Loucy (cell line): ENCODE results near the gene TRIM15.

Experiments
- H2AFZ ChIP-seq: fragments of 200-600 bp; sonication (generic); 2 replicates; pipeline ENCODE4 v1.6.0; 2016; ENCODE audit warnings: antibody characterized with exemption, mild to moderate bottlenecking, low read length, moderate library complexity
- H3F3A ChIP-seq: fragments of 200-600 bp; 2 replicates; pipeline ENCODE4 v1.6.0; 2016; ENCODE audit warnings: antibody characterized with exemption, low read depth, mild to moderate bottlenecking
- H3K27me3 ChIP-seq: fragments of 200-600 bp; sonication (generic); 2 replicates; pipeline ENCODE4 v1.6.1; 2014; ENCODE audit warnings: low read length, mild to moderate bottlenecking; ENCODE audit not compliant: insufficient read depth, poor library complexity, severe bottlenecking
- H3K36me3 ChIP-seq: fragments of 200-600 bp; sonication (generic); 2 replicates; pipeline ENCODE4 v1.6.1; 2016; ENCODE audit warnings: low read length; ENCODE audit not compliant: insufficient read depth
- H3K4me1 ChIP-seq: fragments of 200-600 bp; sonication (generic); 2 replicates; pipeline ENCODE4 v1.5.1; 2014; ENCODE audit warnings: low read length, mild to moderate bottlenecking; ENCODE audit not compliant: insufficient read depth, poor library complexity, severe bottlenecking
- H3K4me2 ChIP-seq: fragments of 200-600 bp; sonication (generic); 2 replicates; pipeline ENCODE4 v1.6.0; 2014; ENCODE audit warnings: antibody characterized with exemption, low read length, low read depth, mild to moderate bottlenecking; ENCODE audit not compliant: poor library complexity, severe bottlenecking
- H3K4me3 ChIP-seq: fragments of 200-600 bp; sonication (generic); 2 replicates; pipeline ENCODE4 v1.5.1; 2014; ENCODE audit warnings: low read length, mild to moderate bottlenecking, mixed read lengths; ENCODE audit not compliant: poor library complexity, severe bottlenecking
- H3K79me2 ChIP-seq: fragments of 200-600 bp; sonication (generic); 2 replicates; pipeline ENCODE4 v1.6.1; 2014; ENCODE audit warnings: low read length; ENCODE audit not compliant: insufficient read depth
- H3K9ac ChIP-seq: fragments of 200-600 bp; sonication (generic); 2 replicates; pipeline ENCODE4 v1.6.0; 2014; ENCODE audit warnings: mild to moderate bottlenecking, low read depth, low read length, moderate library complexity; ENCODE audit not compliant: poor library complexity, severe bottlenecking
- H3K9me2 ChIP-seq: fragments of 200-600 bp; sonication (generic); replicated peaks from 2 replicates; pipeline ENCODE4 v1.6.1; 2016; ENCODE audit warnings: low read depth, low read length, mixed read lengths
- H3K9me3 ChIP-seq: fragments of 200-600 bp; sonication (generic); 2 replicates; pipeline ENCODE4 v1.6.1; 2014; ENCODE audit warnings: mild to moderate bottlenecking, antibody characterized with exemption, low read length, low read depth; ENCODE audit not compliant: insufficient read depth
- H4K20me1 ChIP-seq: fragments of 200-600 bp; sonication (generic); 2 replicates; pipeline ENCODE4 v1.6.0; 2014; ENCODE audit warnings: antibody characterized with exemption, low read length, mild to moderate bottlenecking; ENCODE audit not compliant: insufficient read depth, poor library complexity, severe bottlenecking
- EZH2phosphoT487 ChIP-seq: fragments of 200-600 bp; IDR thresholded peaks from 2 replicates; pipeline ENCODE4 v1.6.1; 2018; ENCODE audit warnings: antibody characterized with exemption, mild to moderate bottlenecking, moderate library complexity, borderline replicate concordance
- TF ChIP-seq, protein P1 (sequence below): fragments of 200-600 bp; sonication (generic); conservative IDR thresholded peaks from 2 replicates; pipeline ENCODE4 v1.5.1; 2014; ENCODE audit warnings: mild to moderate bottlenecking, antibody characterized with exemption, low read length

The TRIM15 gene

DNA sequence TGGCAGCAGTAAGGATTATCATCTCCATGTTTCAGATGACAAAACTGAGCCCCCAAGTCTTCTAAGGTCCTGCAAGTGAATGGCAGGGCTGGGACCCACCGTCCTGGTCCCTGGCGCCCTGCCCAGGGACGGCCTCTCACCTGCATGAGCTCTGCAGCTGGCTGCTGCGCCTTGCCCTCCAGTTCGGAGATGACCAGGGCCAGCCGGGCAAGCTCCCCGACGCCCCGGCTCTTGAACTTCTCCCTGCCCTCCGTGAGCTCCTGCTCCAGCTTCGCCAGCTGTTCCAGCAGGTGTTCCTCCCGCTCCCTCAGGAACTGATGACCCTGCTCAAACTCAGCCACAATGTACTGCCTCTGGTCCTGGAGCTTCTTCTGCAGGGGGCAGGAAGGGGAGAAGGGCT is 33.0 kb downstream of the TRIM15 start:
- no peak for TF ChIP-seq EZH2phosphoT487
- TF ChIP-seq, protein P1, sequence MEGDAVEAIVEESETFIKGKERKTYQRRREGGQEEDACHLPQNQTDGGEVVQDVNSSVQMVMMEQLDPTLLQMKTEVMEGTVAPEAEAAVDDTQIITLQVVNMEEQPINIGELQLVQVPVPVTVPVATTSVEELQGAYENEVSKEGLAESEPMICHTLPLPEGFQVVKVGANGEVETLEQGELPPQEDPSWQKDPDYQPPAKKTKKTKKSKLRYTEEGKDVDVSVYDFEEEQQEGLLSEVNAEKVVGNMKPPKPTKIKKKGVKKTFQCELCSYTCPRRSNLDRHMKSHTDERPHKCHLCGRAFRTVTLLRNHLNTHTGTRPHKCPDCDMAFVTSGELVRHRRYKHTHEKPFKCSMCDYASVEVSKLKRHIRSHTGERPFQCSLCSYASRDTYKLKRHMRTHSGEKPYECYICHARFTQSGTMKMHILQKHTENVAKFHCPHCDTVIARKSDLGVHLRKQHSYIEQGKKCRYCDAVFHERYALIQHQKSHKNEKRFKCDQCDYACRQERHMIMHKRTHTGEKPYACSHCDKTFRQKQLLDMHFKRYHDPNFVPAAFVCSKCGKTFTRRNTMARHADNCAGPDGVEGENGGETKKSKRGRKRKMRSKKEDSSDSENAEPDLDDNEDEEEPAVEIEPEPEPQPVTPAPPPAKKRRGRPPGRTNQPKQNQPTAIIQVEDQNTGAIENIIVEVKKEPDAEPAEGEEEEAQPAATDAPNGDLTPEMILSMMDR, result no peak
- Histone ChIP-seq H3K79me2 (no peaks in the 10 kb centered on the region), H3K9ac (no peak overlapping the region), H3F3A (no peaks in the 10 kb centered on the region), H3K9me3 (no peaks in the 10 kb centered on the region), H3K4me2 (no peak overlapping the region), H3K4me1 (no peaks in the 10 kb centered on the region), H3K36me3 (peaks cover 66% of the 10 kb centered on the region), H3K9me2 (no peaks in the 10 kb centered on the region), H3K27me3 (no peaks in the 10 kb centered on the region), H4K20me1 (no peaks in the 10 kb centered on the region), H3K4me3 (no peak overlapping the region), H2AFZ (no peak overlapping the region)

- TF ChIP-seq, protein P1, result no peak
- no peak for TF ChIP-seq EZH2phosphoT487
- H3K36me3 ChIP-seq, result peaks cover 65% of the 10 kb centered on the region
Observed at GRCh38 chr6:30198166-30199084, 35.1 kb downstream of the TRIM15 start.

DNA sequence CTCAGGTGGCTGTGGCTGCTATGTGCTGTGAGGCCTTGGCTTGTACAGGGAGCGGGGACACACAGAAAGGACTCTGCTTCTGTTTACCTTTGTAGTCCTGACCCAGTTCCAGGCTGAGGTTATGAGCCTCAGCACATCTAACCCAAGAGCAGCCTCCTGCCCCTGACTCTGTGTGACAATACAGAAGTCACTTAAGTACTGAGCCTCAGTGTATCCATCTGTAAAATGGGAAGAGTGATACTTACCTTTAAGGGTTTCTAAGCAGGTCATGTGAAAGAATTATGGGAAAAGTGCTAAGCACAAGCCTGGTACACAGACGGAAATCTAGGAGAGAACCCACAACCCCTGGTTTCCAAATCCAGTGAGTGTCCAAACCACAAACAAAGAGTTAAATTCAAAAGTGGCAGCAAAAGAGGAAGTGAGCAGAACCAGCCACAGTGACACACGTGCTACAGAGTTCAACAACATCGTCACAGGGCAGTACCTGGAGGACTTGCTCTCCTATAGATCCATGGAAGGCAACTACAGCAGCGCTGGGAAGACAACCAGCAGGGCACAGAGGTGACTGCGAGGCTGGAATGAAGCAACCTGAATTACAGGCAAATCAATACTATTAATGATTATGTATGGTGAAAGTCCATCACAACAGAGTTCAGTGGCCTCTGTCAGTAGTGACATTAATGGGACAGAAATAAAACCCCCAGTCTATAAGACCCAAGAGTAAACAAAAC is 37.4 kb downstream of the TRIM15 start:
- Histone ChIP-seq H3K4me2 (no peak overlapping the region), H3K27me3 (no peaks in the 10 kb centered on the region), H3K4me1 (no peaks in the 10 kb centered on the region), H3F3A (no peaks in the 10 kb centered on the region), H3K4me3 (no peak overlapping the region), H2AFZ (no peak overlapping the region), H3K79me2 (peaks cover 19% of the 10 kb centered on the region), H3K9me2 (no peaks in the 10 kb centered on the region), H3K36me3 (peaks cover 48% of the 10 kb centered on the region), H3K9me3 (no peaks in the 10 kb centered on the region), H4K20me1 (no peaks in the 10 kb centered on the region), H3K9ac (no peak overlapping the region)
- TF ChIP-seq, protein P1, result no peak
- no peak for TF ChIP-seq EZH2phosphoT487

More at GRCh38 chr6:30198166-30199084, 35.1 kb downstream of the TRIM15 start:
- Histone ChIP-seq H3K4me3 (no peak overlapping the region), H3K9me2 (no peaks in the 10 kb centered on the region), H3F3A (no peaks in the 10 kb centered on the region), H3K4me2 (no peak overlapping the region), H3K9me3 (no peaks in the 10 kb centered on the region), H3K27me3 (no peaks in the 10 kb centered on the region), H2AFZ (no peak overlapping the region), H3K4me1 (no peaks in the 10 kb centered on the region), H3K9ac (no peak overlapping the region), H3K79me2 (no peaks in the 10 kb centered on the region; the same call in 1 of the 2 replicates), H4K20me1 (no peaks in the 10 kb centered on the region)
